GM23338 (cell line): ENCODE measurements around the gene TRIO. TPM values are rescaled to one million over a fixed set of nuclear protein-coding genes. Genes with fewer than 3 reads are reported as not detected.

Experiments used
- ATAC-seq: fragments of 200-7000 bp; cut with Tn5 transposase; 3 replicates; pipeline ENCODE4 v1.9.1; 2020
- DNase-seq: peaks from one replicate; pipeline ENCODE4 v3.0.0-alpha.2; 2015; ENCODE audit warnings: low spot score
- H2AFZ ChIP-seq: fragments of 200-600 bp; sonication (generic); 2 replicates; pipeline ENCODE4 v1.8.0; 2016; ENCODE audit warnings: antibody characterized with exemption, mild to moderate bottlenecking, moderate library complexity
- H3F3A ChIP-seq: fragments of 200-600 bp; sonication (generic); replicated peaks from 2 replicates; pipeline ENCODE4 v1.8.0; 2017; ENCODE audit warnings: antibody characterized with exemption, mixed run types, low read depth
- H3K27ac ChIP-seq: fragments of 200-600 bp; sonication (generic); 2 replicates; pipeline ENCODE4 v1.6.1; 2016; ENCODE audit warnings: low read depth
- H3K27me3 ChIP-seq: fragments of 200-600 bp; sonication (generic); 2 replicates; pipeline ENCODE4 v1.8.0; 2016; ENCODE audit warnings: mild to moderate bottlenecking, mixed run types, moderate library complexity; ENCODE audit not compliant: insufficient read depth
- H3K36me3 ChIP-seq: fragments of 200-600 bp; sonication (generic); 2 replicates; pipeline ENCODE4 v1.8.0; 2016; ENCODE audit warnings: mild to moderate bottlenecking; ENCODE audit not compliant: insufficient read depth
- H3K4me1 ChIP-seq: fragments of 200-600 bp; sonication (generic); 2 replicates; pipeline ENCODE4 v1.8.0; 2016; ENCODE audit warnings: mild to moderate bottlenecking, moderate library complexity; ENCODE audit not compliant: insufficient read depth
- H3K4me2 ChIP-seq: fragments of 200-600 bp; sonication (generic); 2 replicates; pipeline ENCODE4 v1.7.1; 2017; ENCODE audit warnings: mixed run types
- H3K4me3 ChIP-seq: fragments of 200-600 bp; sonication (generic); 2 replicates; pipeline ENCODE4 v1.6.1; 2016; ENCODE audit warnings: mixed run types
- H3K79me2 ChIP-seq: fragments of 200-600 bp; sonication (generic); replicated peaks from 2 replicates; pipeline ENCODE4 v1.8.0; 2017; ENCODE audit warnings: mild to moderate bottlenecking; ENCODE audit not compliant: insufficient read depth
- H3K9me2 ChIP-seq: fragments of 200-600 bp; sonication (generic); 2 replicates; pipeline ENCODE4 v1.8.0; 2017; ENCODE audit not compliant: insufficient read depth
- H4K20me1 ChIP-seq: fragments of 200-600 bp; sonication (generic); replicated peaks from 2 replicates; pipeline ENCODE4 v1.8.0; 2017; ENCODE audit warnings: mild to moderate bottlenecking; ENCODE audit not compliant: insufficient read depth
- H3K27ac Mint-ChIP-seq: 2 replicates; pipeline ENCODE4 v1.8.0; 2020; ENCODE audit warnings: inconsistent platforms, mild to moderate bottlenecking, moderate library complexity, mixed read lengths
- H3K27me3 Mint-ChIP-seq: 3 replicates; pipeline ENCODE4 v1.8.0; 2022; ENCODE audit warnings: low read depth, mild to moderate bottlenecking, moderate library complexity, mixed read lengths, inconsistent platforms; ENCODE audit not compliant: insufficient read depth, poor library complexity
- H3K36me3 Mint-ChIP-seq: 3 replicates; pipeline ENCODE4 v1.8.0; 2021; ENCODE audit warnings: low read depth, mild to moderate bottlenecking, inconsistent platforms, moderate library complexity, mixed read lengths
- H3K4me1 Mint-ChIP-seq: 3 replicates; pipeline ENCODE4 v1.8.0; 2020; ENCODE audit warnings: mild to moderate bottlenecking, inconsistent platforms, mixed read lengths
- H3K4me3 Mint-ChIP-seq: 3 replicates; pipeline ENCODE4 v1.8.0; 2021; ENCODE audit warnings: moderate library complexity, mild to moderate bottlenecking, inconsistent platforms, mixed read lengths
- H3K9me3 Mint-ChIP-seq: 3 replicates; pipeline ENCODE4 v1.8.0; 2020; ENCODE audit warnings: moderate library complexity, mild to moderate bottlenecking, inconsistent platforms, mixed read lengths
- CREB1 ChIP-seq: fragments of 250-450 bp; sonication (Bioruptor Pico); IDR thresholded peaks from 2 replicates; pipeline ENCODE4 v1.5.0; 2020; ENCODE audit warnings: low read depth, mild to moderate bottlenecking, moderate library complexity
- EZH2 ChIP-seq: fragments of 200-600 bp; sonication (generic); IDR thresholded peaks from one replicate; pipeline ENCODE4 v1.8.0; 2017; ENCODE audit warnings: antibody characterized with exemption, mild to moderate bottlenecking, low read depth; ENCODE audit not compliant: unreplicated experiment
- JUNB ChIP-seq: IDR thresholded peaks from one replicate; pipeline ENCODE4 v1.6.1; 2016; ENCODE audit warnings: antibody characterized with exemption; ENCODE audit not compliant: unreplicated experiment
- STAT1 ChIP-seq: IDR thresholded peaks from one replicate; pipeline ENCODE4 v1.6.1; 2016; ENCODE audit warnings: antibody characterized with exemption; ENCODE audit not compliant: unreplicated experiment
- ZNF114 ChIP-seq: fragments of 250-450 bp; sonication (Bioruptor Pico); IDR thresholded peaks from 2 replicates; pipeline ENCODE4 v1.5.0; 2020; ENCODE audit warnings: mild to moderate bottlenecking, moderate library complexity
- ZNF331 ChIP-seq: fragments of 250-450 bp; sonication (Bioruptor Pico); IDR thresholded peaks from 2 replicates; pipeline ENCODE4 v1.5.0; 2020; ENCODE audit warnings: low read depth, mild to moderate bottlenecking, moderate library complexity
- polyA plus RNA-seq: library from polyadenylated mRNA; unstranded; fragments of >200 nt; fragmentation: Nextera tagmentation; extraction: Ambion mirVana; gene quantifications from 2 replicates; pipeline ENCODE4 v1.2.1, GENCODE V29; 2016
- total RNA-seq: library from RNA; depleted of rRNA; stranded (reverse); fragments of >200 nt; shearing (Covaris generic); gene quantifications from 2 replicates; pipeline ENCODE4 v1.2.3, GENCODE V29; 2014
- TF ChIP-seq, protein P1 (sequence below): fragments of 250-450 bp; sonication (Bioruptor Pico); IDR thresholded peaks from 2 replicates; pipeline ENCODE4 v1.5.0; 2020; ENCODE audit warnings: mild to moderate bottlenecking, moderate library complexity
- TF ChIP-seq, protein P2 (sequence below), 2 experiments: fragments of 200-600 bp in 1 of 2; sonication (generic) in 1 of 2; conservative IDR thresholded peaks; 2 replicates each; pipeline versions ENCODE4 v1.5.1 to v1.6.1; 2016 to 2017; ENCODE audit warnings: antibody characterized with exemption in 2 of 2, low read depth in 2 of 2, mild to moderate bottlenecking in 2 of 2, moderate library complexity in 1 of 2
- TF ChIP-seq, protein P3 (sequence below): IDR thresholded peaks from 2 replicates; pipeline ENCODE4 v1.6.1; 2016; ENCODE audit warnings: antibody characterized with exemption
- TF ChIP-seq, protein P4 (sequence below): IDR thresholded peaks from one replicate; pipeline ENCODE4 v1.6.1; 2018; ENCODE audit warnings: antibody characterized with exemption; ENCODE audit not compliant: unreplicated experiment

The TRIO gene
- total and polyA plus RNA-seq, 2 experiments from 2014 or later: 13.8 to 113 TPM

DNA sequence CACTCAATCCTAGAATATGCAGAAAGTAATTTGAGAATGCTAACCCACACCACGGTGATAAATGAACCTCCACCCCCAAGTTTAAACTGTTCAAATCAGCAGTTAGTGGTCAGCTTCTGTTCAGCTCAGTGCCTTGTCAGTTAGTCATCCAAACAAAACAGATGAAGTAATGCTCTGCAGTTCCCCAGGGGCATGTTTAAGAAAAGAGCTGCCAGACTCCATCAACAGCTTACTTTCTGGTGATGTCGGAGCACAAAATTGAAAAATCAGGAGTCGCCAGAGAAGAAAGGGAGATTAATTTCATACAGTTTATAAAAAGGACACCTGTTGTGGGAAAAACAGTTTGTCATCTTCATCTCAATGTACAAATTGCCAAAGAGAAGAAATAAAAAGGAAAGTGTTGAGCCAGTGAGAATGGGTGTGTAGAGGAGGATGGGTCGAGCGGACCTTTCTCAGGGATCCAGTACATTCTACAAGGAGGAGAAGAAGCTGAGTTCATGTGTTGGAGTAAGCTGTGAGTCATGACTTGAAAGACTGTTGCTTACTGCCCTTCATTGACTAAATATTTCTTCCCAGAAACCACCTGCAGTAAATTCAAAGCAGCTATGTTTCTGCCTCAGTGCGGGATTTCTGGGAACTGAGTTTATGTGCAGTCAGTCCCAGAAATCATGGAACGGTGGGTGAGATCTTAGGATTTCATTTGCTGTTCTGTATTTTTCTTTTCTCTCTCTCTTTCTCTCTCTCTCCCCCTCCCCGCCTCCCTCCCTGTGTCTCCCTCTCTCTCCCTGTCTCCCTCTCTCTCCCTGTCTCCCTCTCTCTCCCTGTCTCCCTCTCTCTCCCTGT lies 13.7 kb downstream of the TRIO start (continued):
- TF ChIP-seq, protein P1, sequence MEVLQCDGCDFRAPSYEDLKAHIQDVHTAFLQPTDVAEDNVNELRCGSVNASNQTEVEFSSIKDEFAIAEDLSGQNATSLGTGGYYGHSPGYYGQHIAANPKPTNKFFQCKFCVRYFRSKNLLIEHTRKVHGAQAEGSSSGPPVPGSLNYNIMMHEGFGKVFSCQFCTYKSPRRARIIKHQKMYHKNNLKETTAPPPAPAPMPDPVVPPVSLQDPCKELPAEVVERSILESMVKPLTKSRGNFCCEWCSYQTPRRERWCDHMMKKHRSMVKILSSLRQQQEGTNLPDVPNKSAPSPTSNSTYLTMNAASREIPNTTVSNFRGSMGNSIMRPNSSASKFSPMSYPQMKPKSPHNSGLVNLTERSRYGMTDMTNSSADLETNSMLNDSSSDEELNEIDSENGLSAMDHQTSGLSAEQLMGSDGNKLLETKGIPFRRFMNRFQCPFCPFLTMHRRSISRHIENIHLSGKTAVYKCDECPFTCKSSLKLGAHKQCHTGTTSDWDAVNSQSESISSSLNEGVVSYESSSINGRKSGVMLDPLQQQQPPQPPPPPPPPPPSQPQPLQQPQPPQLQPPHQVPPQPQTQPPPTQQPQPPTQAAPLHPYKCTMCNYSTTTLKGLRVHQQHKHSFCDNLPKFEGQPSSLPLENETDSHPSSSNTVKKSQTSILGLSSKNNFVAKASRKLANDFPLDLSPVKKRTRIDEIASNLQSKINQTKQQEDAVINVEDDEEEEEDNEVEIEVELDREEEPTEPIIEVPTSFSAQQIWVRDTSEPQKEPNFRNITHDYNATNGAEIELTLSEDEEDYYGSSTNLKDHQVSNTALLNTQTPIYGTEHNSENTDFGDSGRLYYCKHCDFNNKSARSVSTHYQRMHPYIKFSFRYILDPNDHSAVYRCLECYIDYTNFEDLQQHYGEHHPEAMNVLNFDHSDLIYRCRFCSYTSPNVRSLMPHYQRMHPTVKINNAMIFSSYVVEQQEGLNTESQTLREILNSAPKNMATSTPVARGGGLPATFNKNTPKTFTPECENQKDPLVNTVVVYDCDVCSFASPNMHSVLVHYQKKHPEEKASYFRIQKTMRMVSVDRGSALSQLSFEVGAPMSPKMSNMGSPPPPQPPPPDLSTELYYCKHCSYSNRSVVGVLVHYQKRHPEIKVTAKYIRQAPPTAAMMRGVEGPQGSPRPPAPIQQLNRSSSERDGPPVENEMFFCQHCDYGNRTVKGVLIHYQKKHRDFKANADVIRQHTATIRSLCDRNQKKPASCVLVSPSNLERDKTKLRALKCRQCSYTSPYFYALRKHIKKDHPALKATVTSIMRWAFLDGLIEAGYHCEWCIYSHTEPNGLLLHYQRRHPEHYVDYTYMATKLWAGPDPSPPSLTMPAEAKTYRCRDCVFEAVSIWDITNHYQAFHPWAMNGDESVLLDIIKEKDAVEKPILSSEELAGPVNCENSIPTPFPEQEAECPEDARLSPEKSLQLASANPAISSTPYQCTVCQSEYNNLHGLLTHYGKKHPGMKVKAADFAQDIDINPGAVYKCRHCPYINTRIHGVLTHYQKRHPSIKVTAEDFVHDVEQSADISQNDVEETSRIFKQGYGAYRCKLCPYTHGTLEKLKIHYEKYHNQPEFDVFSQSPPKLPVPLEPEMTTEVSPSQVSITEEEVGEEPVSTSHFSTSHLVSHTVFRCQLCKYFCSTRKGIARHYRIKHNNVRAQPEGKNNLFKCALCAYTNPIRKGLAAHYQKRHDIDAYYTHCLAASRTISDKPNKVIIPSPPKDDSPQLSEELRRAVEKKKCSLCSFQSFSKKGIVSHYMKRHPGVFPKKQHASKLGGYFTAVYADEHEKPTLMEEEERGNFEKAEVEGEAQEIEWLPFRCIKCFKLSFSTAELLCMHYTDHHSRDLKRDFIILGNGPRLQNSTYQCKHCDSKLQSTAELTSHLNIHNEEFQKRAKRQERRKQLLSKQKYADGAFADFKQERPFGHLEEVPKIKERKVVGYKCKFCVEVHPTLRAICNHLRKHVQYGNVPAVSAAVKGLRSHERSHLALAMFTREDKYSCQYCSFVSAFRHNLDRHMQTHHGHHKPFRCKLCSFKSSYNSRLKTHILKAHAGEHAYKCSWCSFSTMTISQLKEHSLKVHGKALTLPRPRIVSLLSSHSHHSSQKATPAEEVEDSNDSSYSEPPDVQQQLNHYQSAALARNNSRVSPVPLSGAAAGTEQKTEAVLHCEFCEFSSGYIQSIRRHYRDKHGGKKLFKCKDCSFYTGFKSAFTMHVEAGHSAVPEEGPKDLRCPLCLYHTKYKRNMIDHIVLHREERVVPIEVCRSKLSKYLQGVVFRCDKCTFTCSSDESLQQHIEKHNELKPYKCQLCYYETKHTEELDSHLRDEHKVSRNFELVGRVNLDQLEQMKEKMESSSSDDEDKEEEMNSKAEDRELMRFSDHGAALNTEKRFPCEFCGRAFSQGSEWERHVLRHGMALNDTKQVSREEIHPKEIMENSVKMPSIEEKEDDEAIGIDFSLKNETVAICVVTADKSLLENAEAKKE (CRISPR knock-in tag): no peak
- no peak for TF ChIP-seq ZNF331
- TF ChIP-seq JUNB: no peak
- TF ChIP-seq, protein P2, sequence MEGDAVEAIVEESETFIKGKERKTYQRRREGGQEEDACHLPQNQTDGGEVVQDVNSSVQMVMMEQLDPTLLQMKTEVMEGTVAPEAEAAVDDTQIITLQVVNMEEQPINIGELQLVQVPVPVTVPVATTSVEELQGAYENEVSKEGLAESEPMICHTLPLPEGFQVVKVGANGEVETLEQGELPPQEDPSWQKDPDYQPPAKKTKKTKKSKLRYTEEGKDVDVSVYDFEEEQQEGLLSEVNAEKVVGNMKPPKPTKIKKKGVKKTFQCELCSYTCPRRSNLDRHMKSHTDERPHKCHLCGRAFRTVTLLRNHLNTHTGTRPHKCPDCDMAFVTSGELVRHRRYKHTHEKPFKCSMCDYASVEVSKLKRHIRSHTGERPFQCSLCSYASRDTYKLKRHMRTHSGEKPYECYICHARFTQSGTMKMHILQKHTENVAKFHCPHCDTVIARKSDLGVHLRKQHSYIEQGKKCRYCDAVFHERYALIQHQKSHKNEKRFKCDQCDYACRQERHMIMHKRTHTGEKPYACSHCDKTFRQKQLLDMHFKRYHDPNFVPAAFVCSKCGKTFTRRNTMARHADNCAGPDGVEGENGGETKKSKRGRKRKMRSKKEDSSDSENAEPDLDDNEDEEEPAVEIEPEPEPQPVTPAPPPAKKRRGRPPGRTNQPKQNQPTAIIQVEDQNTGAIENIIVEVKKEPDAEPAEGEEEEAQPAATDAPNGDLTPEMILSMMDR (conservative IDR thresholded peaks at IDR 0.05; ENCODE audit: low read depth in 2 of 2): no peak
- TF ChIP-seq ZNF114 (CRISPR knock-in tag): no peak

DNA sequence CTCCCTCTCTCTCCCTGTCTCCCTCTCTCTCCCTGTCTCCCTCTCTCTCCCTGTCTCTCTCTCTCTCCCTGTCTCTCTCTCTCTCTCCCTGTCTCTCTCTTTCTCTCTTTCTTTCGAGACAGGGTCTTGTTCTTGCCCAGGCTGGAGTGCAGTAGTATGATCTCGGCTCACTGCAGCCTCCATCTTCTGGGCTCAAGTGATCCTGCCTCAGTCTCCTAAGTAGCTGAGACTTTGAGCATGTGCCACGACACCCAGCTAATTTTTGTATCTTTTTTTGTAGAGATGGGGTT lies 14.3 kb downstream of the TRIO start:
- Histone ChIP-seq H3K27ac (no peak overlapping the region), H3K4me2 (no peak overlapping the region)
- TF ChIP-seq STAT1 (no peak), EZH2 (no peak), CREB1 (no peak)
- TF ChIP-seq, protein P3, sequence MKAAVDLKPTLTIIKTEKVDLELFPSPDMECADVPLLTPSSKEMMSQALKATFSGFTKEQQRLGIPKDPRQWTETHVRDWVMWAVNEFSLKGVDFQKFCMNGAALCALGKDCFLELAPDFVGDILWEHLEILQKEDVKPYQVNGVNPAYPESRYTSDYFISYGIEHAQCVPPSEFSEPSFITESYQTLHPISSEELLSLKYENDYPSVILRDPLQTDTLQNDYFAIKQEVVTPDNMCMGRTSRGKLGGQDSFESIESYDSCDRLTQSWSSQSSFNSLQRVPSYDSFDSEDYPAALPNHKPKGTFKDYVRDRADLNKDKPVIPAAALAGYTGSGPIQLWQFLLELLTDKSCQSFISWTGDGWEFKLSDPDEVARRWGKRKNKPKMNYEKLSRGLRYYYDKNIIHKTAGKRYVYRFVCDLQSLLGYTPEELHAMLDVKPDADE: no peak
- TF ChIP-seq, protein P4, sequence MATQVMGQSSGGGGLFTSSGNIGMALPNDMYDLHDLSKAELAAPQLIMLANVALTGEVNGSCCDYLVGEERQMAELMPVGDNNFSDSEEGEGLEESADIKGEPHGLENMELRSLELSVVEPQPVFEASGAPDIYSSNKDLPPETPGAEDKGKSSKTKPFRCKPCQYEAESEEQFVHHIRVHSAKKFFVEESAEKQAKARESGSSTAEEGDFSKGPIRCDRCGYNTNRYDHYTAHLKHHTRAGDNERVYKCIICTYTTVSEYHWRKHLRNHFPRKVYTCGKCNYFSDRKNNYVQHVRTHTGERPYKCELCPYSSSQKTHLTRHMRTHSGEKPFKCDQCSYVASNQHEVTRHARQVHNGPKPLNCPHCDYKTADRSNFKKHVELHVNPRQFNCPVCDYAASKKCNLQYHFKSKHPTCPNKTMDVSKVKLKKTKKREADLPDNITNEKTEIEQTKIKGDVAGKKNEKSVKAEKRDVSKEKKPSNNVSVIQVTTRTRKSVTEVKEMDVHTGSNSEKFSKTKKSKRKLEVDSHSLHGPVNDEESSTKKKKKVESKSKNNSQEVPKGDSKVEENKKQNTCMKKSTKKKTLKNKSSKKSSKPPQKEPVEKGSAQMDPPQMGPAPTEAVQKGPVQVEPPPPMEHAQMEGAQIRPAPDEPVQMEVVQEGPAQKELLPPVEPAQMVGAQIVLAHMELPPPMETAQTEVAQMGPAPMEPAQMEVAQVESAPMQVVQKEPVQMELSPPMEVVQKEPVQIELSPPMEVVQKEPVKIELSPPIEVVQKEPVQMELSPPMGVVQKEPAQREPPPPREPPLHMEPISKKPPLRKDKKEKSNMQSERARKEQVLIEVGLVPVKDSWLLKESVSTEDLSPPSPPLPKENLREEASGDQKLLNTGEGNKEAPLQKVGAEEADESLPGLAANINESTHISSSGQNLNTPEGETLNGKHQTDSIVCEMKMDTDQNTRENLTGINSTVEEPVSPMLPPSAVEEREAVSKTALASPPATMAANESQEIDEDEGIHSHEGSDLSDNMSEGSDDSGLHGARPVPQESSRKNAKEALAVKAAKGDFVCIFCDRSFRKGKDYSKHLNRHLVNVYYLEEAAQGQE: no peak

More for the DNA sequence above, 14.3 kb downstream of the TRIO start:
- Mint-ChIP-seq H3K4me1 (peaks cover 42% of the 10 kb centered on the region), H3K36me3 (peaks cover 6% of the 10 kb centered on the region; the same call in 2 of the 3 replicates), H3K27me3 (peaks cover 6% of the 10 kb centered on the region), H3K9me3 (no peaks in the 10 kb centered on the region), H3K27ac (no peak overlapping the region), H3K4me3 (no peak overlapping the region)
- Histone ChIP-seq H4K20me1 (peaks cover 88% of the 10 kb centered on the region), H3K4me1 (peaks cover 68% of the 10 kb centered on the region), H3K4me3 (no peak overlapping the region), H3K79me2 (peaks cover 99% of the 10 kb centered on the region), H3F3A (no peaks in the 10 kb centered on the region), H3K9me2 (no peaks in the 10 kb centered on the region), H3K27me3 (no peaks in the 10 kb centered on the region), H3K36me3 (no peaks in the 10 kb centered on the region), H2AFZ (no peak overlapping the region)
- ATAC-seq: no peak
- no peak for DNase-seq
